AG09309 (cell line): ENCODE measurements around the gene RARA.
A peak's percentile ranks its signal among the peaks of the same experiment; 100 is the strongest.

Experiments
- DNase-seq: peaks from one replicate; pipeline ENCODE4 v3.0.0-alpha.2; 2010; ENCODE audit warnings: low read depth
- H3K4me3 ChIP-seq: 2 replicates; pipeline ENCODE4 v1.5.1; 2011; ENCODE audit warnings: mild to moderate bottlenecking, low read depth, low read length, moderate library complexity; ENCODE audit not compliant: control insufficient read depth
- CTCF ChIP-seq: IDR thresholded peaks from 2 replicates; pipeline ENCODE4 v1.5.1; 2011; ENCODE audit warnings: mild to moderate bottlenecking, low read depth, low read length, inconsistent platforms; ENCODE audit not compliant: insufficient read depth, control insufficient read depth; ENCODE audit errors: missing control alignments

Gene RARA

GRCh38 chr17:40312131-40312731 lies 3.3 kb downstream of the RARA start:
- no peak for DNase-seq
- H3K4me3 ChIP-seq, result no peak overlapping the region
- TF ChIP-seq CTCF, result no peak

- H3K4me3 ChIP-seq, result no peak overlapping the region
- DNase-seq, result no peak
- no peak for TF ChIP-seq CTCF
Observed at GRCh38 chr17:40312893-40313667, 4.1 kb downstream of the RARA start.

- no peak overlapping the region for H3K4me3 ChIP-seq
- no peak for DNase-seq
- no peak for TF ChIP-seq CTCF
Observed at GRCh38 chr17:40313668-40314583, 4.9 kb downstream of the RARA start.

GRCh38 chr17:40314584-40314956 lies 5.6 kb downstream of the RARA start:
- H3K4me3 ChIP-seq, result no peak overlapping the region
- no peak for DNase-seq
- TF ChIP-seq CTCF, result peak; percentile 3

GRCh38 chr17:40315206-40315605 lies 6.2 kb downstream of the RARA start:
- no peak for DNase-seq
- TF ChIP-seq CTCF, result no peak
- H3K4me3 ChIP-seq, result no peak overlapping the region

GRCh38 chr17:40315678-40316570 lies 6.9 kb downstream of the RARA start:
- TF ChIP-seq CTCF, result no peak
- H3K4me3 ChIP-seq, result no peak overlapping the region
- DNase-seq, result no peak
